Subcutaneous adipose tissue (tissue), 4 donors: ENCODE data around the gene ASB8. TPM values are rescaled to one million over a fixed set of nuclear protein-coding genes. Genes with fewer than 3 reads are reported as not detected.

Source experiments
- total RNA-seq, 4 donors: library from RNA; depleted of rRNA; stranded (reverse); fragments of >200 nt; gene quantifications; one replicate each; pipeline ENCODE4 v1.1.0, GENCODE V29; 2016
- TF ChIP-seq, protein P1 (sequence below): fragments of 450-650 bp; IDR thresholded peaks from one replicate; pipeline ENCODE4 v1.5.1; 2016; ENCODE audit warnings: low read depth, mild to moderate bottlenecking, control low read depth, antibody characterized with exemption, moderate library complexity

The ASB8 gene
- total RNA-seq, 4 donors from 2014 or later, result 23.8 to 30.5 (median 27.2) TPM

DNA sequence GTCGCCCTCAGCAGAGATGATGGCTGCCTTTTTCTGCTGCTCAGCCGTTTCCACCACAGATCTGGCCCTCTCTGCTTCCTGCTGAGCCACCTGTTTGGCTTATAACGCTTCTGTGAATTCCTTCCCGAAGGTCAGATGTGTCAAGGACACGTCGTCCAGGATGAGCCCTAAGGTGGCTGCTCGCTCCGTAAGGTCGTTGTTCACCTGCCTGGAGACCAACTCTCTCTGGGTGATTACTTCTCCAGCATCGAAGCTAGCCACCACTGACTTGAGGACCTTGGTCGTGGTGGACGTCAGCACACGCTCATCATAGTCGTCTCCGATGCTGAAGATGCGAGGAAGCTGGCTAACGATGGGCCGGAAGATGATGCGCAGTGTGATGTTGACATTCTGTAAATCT, 11.7 kb upstream of the ASB8 start:
- TF ChIP-seq, protein P1, sequence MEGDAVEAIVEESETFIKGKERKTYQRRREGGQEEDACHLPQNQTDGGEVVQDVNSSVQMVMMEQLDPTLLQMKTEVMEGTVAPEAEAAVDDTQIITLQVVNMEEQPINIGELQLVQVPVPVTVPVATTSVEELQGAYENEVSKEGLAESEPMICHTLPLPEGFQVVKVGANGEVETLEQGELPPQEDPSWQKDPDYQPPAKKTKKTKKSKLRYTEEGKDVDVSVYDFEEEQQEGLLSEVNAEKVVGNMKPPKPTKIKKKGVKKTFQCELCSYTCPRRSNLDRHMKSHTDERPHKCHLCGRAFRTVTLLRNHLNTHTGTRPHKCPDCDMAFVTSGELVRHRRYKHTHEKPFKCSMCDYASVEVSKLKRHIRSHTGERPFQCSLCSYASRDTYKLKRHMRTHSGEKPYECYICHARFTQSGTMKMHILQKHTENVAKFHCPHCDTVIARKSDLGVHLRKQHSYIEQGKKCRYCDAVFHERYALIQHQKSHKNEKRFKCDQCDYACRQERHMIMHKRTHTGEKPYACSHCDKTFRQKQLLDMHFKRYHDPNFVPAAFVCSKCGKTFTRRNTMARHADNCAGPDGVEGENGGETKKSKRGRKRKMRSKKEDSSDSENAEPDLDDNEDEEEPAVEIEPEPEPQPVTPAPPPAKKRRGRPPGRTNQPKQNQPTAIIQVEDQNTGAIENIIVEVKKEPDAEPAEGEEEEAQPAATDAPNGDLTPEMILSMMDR, result no peak

DNA sequence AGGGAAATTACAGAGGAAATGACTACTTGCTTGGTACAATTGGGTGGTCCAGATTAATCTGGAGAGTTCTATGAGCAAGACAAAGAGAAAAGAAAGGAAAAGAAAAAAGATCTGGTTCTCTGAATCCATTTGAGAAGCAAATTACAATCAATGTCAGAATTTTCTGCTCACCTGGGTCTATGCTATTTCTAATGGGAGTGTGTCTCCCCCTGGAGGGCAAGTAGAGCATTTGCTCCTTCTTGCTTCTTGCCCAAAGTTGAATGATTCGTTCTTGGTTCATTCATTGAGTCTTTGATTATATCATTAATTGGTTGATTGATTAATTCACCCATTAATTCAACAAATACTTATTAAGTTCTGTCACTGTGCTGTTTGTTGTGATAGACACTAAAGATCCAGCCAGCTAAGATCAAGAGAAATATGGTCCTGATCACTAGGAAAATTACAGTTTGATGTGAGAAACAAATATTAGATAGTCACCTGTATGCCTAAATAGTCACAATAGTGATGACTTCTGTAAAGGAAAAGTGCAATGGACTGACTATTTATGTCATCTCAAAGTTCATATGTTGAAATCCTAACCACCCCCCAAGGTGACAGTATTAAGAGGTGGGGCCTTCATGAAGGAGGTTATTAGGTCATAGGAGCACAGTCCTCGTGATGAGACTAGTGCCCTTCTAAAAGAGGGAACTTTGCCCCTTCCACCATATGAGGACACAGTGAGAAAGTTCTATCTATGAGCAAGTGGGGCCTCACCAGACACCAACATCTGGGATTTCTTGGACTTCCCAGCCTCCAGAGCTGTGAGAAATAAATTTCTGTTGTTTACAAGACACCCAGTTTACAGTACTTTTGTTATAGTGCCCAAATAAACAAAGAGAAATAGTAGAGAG, 8.0 kb upstream of the ASB8 start:
- TF ChIP-seq, protein P1, result no peak

DNA sequence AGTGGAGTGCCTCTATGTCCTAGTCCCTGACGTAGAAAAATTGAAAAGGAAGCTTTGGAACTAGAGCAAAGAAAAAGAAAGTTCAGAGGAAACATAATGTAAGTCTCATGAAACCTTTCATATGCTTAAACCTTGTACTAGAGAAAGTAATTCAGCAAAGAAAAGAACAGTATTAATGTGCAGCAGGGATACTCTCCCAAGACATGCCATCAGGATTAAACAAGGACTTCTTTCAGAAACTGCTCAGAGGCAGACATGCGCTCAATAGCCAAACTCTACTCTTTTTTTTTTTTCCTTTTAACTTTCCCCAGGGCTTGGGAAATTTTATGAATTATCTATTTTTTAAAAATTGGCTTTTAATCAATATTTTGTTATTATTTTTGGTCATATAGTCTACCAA, 7.1 kb upstream of the ASB8 start:
- TF ChIP-seq, protein P1, result no peak

DNA sequence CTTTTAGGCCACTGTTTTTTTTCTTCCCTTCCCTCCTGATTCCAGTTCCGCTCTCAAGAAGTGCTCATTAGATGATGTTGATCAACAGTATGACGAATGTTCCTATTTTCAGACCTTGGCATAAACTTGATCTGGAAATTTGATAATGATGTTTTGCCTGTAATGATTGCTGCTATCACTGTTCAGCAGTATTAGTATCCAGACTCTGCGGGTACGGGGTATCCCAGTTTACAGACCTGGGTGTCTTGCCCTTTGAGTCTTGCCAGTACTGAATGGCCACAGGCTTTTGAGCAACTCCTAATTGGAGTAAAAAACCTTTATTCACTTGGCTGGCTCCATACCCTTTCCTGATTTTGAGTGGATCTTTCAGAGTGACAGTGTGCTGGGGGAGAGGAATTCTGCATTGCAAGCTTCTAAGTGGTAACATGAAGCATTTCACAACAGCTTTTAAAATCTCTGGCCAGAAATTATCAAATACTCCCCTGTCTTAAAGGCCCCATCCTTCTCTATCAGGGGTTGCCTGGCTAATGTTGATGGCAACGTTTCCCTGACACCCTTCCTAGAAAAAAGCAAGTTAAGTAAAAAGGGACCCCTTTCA, 5.9 kb upstream of the ASB8 start:
- TF ChIP-seq, protein P1, result no peak

DNA sequence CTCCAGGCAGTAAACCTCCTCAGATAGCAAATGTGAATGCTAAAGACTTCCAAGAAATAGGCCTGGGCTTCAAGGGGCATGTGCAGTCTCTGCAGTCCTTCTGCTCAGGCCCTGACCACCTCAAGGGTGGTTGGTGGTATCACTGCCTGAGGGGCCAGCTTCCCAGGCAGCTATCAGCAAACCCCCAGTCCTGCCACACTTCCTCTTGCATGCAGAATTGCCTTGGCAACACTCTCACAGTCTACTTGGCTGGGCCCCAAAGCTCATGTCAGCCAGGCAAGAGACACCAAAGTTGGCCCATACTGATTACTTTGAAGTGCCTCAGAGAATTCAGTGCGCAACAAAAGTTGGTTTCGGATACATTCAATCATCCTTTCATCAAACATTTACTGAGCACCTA, 3.5 kb upstream of the ASB8 start:
- TF ChIP-seq, protein P1, result no peak

- TF ChIP-seq, protein P1, result no peak
Observed at GRCh38 chr12:48160046-48160445, 2.7 kb upstream of the ASB8 start.

DNA sequence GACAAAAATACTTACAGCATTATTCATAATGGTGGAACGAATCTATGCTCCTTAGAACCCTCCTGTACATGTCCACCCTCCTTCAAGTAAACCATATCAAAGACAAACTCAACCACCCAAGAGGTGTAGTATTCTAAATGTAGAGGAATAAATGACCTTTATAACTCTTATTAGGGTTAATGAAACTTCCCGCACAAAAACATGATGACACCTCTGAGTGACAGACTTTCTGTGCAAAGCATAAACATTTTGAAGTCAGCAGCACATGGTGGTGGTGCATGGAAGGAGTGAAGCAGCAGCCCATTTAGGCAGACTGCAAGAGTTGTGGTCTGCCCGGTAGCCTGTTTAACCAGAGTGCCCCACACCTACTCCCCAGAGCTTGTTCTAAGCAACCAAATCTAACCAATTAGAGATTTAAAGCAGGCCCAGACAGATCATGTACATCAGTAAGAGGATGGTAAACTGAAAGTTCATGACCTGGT, 615 bp upstream of the ASB8 start:
- TF ChIP-seq, protein P1, result no peak
